GM19395 (cell line): Measurements from ENCODE around the gene RBBP8NL.

Experiments
- ATAC-seq: cut with Tn5 transposase; IDR thresholded peaks from one replicate; pipeline ENCODE4 v1.9.1; 2021; ENCODE audit warnings: mild to moderate bottlenecking, moderate library complexity; ENCODE audit not compliant: unreplicated experiment

RBBP8NL gene

DNA sequence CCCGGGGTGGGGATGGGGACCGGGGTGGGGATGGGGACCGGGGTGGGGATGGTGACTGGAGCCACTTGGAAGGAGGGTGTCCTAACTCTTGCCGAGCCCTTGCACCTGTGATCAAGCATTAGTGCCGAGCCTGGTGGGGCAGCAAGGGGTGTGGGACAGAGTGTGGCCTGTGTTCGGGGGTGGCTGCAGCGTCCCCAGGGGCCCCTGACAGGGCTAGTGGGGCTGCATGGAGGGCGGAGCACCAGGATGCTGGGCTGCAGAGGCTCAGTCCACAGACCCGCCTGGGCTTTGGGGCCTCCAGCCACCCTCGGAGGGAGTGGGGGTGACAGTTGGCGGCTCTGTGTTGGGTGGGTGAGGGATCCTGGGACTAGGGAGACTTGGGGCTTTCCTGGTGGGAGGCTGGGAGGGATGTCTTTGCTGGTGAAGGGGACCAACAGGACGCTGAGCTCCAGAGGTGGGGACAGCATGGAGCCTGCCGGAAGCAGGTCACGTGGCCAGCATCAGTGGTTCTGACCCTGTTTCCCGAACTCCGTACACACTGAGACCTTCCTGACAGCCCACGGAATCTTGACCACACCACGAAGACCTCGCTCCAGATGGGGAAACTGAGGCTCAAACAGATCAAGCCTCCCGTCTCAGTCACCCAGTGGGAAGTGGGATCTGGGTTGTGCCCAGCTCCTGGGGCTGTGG is 4.6 kb downstream of the RBBP8NL start:
- no peak for ATAC-seq

DNA sequence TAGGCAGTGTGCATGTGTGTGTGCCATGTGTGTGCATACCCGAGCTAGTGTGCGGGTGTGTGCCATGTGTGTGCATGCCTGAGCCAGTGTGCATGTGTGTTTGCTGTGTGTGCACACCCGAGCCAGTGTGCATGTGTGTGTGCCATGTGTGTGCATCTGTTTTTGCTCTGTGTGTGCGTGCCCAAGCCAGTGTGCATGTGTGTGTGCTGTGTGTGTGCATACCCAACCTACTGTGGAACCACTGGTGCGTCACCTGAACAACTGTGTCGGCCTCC is 5.7 kb downstream of the RBBP8NL start:
- ATAC-seq = no peak

DNA sequence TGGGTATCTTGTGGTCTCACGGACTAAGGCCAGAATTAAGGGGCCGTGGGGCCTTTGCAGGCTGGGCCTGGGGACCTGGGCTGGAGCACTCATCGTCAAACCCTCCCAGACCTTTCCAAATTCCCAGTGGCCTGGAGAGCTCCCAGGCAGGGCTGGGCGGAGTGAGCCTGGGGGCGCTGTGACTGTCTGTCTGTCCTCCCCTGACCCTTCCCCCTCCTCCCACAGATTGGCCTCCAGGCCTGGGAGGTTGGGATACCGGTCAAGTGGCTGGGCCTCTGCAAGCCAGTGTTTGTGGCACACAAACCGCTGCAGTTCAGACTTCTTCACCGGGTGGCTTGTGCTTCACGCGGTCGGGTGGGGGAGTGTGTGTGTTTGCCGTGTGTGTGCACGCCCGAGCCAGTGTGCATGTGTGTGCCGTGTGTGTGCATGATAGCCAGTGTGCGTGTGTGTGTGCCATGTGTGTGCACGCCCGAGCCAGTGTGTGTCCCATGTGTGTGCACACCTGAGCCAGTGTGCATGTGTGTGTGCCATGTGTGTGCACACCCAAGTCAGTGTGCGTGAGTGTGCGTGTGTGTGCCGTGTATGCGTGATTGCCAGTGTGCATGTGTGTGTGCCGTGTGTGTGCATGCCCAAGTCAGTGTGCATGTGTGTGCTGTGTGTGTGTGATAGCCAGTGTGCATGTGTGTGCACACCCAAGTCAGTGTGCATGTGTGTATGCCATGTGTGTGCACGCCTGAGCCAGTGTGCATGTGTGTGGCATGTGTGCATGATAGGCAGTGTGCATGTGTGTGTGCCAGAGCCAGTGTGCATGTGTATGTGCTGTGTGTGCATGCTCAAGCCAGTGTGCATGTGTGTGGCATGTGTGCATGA is 6.3 kb downstream of the RBBP8NL start:
- ATAC-seq = no peak

DNA sequence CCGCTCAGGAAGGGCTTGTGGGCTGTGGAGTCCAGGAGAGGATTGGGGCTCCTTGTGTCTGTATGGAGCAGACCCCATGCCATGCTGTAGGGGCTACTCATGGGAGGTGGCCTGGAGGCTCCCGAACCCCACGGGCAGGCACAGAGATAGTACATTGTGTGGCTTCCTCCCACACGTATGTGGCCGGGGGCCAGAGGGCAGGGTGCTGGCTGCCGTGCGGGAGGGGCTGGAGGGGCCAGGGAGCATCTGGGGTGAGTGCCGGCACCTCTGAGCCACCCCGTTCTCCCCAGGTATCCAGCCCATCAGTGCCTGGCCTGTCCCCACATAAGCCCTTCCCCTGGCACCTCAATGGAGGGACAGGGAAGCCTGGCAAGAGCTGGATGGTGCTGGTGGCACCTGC is 7.6 kb downstream of the RBBP8NL start:
- no peak for ATAC-seq

DNA sequence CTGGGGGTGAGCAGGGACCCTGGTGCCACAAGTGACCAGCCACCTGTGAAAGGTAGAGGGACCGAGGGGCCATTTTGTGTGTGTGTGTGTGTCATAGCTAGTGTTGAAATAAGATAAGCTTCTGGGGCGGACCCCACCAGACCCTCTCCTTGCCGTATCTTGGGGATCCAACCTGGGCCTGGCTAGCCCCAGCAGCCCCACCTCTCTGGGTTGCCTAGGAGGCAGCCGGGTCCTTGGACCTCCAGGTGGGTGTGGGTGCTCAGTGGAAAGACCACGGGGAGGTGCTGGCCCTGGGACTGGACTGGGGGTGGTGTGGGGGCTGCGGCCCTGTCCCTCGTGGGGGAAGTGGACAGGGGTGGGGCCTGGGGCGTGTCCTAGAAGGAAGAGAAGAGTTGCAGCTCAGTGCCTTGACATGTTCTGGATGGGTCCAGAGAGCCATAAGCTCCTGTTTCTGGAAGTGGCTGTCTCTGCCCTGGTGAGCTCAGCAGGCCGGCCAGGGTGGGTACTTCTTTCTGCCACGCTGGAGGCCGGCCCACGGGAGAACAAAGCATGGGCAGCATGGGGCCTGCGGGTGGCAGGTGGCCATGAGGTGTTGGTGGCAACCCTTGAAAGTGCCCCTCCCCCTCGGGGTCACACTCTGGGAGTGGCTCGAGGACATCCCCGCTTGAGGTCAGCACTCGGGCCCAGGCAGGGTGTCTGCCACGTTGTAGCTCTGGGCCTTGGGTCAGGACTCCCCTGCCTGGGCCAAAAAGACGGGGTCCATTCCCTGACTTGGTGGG is 8.4 kb downstream of the RBBP8NL start:
- ATAC-seq = no peak

DNA sequence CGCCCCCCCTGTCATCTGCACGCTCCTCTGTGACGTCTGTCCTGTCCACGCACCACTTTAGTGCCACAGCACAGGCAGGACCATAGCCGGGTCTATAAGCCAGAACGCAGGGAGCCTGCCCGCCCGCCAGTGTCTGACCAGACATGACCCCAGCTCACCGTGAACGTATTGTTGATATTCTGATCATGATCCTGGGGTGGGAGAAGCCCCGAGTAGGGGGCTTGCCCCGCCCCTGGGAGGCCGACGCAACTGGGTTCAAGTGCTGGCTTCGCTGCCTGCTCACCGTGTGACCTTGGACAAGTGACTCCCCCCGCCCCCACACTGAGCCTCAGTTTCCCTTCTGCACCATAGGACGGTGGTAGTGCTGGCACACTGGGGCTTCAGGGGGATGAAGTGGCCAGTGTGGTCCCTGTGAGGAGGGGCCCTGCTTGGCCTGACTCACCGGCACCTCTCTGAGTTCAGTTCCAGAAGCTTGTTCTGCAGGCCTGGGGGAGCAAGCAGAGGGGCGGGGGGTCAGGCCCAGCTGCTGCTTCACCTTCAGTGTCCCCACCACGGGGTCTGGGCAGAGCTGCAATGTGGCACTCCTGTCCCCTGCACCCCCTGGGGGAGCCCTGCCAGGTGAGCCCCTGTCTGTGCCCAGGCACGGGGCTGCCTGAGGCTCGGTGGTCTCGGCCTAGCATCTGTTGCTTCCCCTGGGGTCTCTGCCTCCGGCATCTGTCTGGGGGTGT is 9.2 kb downstream of the RBBP8NL start:
- ATAC-seq = no peak

DNA sequence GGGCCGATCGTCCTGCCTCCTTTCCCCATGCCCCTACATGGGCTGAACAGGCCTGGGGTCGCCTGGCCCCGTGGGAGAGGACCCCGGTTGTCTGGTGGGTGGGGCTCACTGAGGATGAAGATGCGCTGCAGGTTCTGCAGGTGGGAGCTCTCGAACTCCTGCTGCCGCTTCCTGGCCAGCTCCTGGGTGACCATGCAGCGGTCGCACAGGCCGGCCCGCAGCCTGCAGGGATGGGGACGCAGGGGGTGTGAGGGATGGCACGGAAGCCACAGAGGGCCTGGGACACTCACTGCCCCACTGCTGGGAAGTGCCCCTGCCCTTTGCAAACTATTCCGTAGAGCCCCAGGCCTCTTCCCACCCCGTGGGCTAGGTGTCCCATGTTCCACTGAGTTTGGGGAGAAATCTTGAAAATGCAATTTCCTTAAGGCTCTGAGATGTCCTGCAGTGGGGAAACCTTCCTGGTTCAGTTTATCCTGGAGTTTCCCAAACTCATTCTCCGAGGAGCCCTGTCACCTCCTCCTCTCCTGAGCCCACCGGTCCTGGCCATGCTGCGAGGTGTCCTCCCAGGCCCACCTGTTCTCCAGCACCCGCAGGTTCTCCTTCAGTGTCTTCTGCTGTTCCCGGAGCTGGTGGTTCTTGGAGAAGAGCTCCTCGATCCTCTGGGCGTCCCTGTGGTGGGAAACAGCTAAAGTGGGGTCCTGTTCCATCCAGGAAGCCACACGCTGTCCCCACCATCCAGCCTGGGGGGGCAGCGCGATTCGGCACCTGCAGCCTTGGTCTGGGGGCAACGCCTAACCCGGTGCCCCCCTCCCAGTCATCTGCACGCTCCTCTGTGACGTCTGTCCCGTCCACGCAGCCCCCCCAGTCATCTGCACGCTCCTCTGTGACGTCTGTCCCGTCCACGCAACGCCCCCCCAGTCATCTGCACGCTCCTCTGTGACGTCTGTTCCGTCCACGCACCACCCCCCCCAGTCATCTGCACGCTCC is 10.4 kb downstream of the RBBP8NL start:
- no peak for ATAC-seq

DNA sequence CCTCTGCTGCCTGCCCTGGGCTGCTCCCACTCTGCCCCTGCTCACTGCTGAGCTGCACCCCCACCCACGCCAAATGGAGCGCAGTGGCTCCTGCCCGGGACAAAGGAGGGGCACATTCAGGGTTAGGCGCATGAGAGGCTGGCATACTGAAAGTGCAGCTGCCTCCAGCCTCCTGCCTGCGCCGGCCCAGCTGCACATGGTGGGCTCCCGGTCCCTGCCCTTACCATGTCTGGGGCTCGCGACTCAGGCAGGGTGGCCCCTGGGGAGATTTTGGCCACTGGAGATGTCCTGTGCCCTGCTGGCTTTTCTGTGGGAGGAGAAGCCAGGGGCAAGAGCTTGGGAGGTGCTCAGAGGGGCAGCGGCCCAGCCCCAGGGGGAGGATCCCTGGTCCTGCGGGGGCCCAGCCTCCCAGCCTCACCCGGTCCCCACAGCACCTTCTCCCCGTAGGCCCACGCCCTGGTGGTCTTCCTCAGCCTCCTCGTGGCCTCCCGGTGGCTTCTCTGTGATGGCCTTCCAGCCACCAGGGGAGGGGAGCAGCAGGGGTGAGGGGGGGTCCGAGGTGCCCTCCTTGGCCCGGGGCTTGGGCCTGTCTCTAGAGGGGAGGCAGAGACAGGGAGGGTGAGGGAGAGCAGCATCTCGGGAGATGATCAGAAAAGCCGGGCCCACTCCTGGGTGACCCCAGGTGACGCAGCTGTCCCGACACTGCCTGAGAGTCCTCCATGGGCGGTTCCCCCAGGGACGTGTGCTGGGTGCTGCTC is 11.8 kb downstream of the RBBP8NL start:
- ATAC-seq = no peak

DNA sequence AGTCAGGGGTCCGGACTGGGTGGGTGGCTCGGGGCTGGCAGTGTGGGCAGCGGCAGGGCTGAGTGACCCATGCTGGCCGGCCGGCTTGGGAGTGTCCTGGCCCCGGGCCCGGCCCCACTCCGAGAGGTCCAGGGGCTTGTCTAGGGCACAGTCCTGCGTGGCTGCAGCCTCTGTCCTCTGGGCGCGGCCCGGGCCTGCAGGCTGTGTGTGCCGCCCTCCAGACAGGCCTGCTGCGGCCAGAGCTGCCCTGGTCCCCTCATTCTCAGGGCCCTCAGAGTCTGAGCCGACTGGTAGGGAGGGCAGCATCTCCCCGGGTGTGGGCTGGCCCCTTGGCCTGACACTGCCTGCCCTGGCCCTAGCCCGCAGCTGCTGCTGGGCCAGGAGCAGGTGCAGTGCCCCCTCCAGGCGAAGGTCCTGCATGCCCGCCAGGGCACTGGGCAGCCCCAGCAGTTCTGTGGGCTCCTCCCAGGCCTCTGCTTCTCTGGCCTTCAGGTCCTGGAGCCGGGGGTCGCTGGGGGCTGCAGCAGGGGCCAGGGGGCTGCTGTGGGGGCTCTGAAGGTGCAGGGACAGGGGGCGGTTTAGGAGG is 13.3 kb downstream of the RBBP8NL start:
- ATAC-seq = no peak

DNA sequence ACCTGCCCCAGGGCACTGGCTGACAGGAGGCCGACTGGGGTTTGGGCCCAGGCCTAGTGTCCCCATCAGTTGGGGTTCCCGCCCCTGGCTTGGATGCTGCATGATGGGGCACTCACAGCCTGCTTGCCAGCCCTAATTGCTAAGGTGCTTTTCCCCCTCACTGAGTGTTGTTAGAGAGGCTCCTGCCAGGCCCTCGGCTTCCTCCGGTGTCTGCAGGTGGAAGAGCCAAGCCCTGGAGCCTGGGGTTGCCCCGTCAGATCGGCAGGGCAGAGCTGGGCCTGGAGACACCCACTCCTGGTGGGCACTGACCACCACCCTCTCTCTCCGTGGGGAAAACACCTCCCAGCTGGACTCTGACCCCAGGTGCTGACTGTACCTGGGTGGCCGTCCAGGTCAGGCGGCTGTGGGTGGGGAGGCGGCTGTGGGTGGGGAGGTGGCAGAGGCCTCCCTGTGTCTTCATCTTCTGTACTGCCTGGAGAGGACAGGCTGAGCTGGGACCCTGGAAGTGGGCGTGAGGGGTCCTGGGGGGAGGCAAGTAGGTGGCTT is 14.2 kb downstream of the RBBP8NL start:
- no peak for ATAC-seq

DNA sequence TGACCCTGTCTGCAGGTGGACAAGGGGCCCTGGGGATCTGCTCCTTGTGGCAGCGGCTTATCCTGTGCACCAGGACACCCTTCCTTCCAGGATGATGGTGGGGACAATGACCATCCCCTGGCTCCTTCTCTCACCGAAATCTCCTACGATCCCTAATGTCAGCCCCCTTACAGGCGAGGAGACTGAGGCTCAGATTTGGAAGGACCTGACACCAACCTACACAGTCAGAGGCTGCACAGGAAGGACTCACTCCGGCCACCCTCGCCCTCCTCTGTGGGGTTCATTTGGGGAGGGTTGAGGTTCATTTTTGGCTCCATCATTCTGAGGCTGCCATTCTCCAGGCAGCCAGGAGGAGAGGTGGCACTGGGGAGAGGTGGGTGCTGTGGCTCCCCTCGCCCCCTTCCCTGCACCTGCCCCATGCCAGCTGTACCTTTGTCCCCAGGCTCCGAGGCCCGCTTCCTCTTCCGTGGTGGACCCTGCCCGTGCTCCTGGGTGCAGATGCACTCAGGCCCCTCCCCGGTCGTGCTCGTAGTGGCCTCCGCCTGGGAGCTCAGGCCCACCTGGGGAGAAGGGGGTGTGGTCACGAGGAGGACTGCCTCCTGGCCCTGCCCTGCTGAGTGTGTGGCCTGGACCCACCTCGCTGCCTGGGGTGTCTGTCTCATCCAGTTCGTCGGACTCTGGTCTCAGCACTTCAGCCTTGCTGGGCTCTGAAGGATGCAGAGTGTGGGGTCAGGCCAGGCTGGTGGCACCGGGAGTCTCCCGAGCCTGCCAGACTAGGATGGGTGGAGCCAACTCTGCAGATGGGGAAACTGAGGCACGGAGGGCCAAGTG is 14.9 kb downstream of the RBBP8NL start:
- no peak for ATAC-seq

DNA sequence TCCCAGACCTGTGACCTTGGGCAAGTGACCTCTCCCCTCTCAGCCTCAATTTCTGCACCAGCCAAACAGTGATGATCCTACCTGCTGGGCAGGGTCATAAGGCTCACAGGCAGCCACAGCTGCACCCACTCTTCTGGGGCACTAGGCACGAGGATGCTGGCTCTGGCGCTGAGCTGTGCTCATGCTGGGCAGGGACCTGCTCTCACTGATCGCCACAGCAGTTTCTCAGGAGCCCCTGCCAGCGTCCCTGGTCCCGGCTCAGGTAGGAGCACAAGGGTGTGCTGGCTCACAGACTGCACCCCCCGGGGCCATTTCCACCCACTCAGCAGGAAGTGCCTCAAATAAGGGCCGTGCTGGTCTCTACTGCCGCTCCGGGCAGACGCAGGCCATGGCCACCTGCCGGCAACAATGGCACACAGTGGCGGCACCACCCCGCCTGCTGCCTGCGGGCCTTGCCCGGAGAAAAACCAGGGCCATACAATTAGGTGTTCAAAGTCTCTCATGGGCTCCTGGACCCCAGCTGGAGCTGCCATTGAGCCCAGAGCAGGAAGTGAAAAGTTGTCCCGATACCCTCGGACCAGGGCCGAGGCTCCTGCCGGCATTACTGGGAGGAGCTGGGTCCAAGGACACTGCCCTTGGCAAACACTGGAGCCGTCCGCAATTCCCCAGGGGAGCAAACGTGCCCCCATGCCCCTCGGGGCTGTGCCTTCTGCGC is 15.7 kb downstream of the RBBP8NL start:
- ATAC-seq = no peak

DNA sequence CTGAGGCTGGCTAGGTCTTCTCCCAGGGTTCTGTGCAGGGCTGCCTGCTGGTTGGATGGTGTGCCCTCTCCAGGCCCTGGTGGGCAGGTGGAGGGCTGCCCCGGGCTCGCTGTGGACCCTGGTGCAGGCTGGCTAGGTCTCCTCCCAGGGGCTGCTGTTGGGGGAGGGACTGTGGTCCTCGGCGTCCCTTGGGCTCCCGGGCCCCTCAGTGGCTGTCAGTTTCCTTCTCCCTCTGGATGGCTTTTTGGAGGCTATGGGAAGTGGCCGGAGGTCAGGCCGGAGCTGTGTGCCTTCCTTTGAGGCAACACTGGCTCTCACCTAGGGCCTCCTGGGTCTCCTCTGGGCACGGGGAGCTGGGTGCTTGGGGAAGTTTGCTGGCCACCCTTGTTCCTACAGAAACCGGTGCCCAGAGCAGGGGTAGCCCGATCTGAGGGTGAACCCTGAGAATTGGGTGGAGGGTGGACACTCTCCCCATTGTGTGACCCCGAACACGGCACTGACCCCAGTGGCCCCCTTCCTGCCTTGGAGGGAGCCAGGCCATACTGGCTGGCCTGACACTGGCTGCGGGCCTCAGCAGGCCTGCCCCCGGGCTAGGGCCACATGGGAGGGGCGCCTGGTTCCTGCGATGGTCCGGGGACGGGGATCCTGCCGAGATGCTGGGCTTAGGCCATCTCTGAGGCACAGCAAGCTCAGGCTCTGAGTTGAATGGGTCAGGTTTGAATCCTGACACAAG is 16.4 kb downstream of the RBBP8NL start:
- no peak for ATAC-seq

DNA sequence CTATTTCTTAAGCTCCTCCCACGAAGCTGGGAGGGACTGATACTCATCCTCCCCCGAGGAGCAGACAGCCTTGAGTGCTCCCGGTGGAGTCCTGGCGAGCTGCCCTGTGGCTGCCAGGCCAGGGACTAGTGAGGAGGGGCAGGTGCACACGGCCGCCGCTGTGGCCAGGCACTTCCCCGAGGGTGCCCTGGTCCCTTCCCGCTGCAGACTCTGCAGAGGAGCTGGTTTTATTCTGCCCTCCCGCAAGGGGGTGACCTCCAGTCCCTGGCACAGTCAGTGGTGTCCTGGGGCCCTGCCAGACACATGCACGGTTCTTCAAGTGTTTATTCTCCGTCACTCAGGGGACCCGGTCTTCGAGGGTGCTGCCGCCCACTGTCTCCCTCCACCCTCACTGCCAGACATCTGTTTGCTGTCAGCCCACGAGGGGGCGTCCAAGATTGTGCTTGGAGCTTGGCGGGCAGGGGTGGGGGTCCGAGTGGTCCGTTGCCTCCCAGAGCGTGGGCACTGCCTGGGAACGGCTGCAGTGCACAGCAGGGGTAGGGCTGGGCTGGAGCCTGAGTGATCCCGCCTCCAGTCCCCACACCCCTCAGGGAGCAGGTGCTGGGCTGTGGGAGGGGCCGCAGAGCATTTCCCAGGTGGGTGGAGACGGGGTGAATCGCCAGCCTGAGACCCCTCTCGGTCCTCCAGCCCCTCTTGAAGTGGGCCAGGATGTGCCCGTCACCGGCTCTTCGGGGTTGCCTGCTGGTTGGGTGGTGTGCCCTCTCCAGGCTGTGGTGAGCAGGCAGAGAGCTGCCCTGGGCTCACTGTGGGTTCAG is 17.2 kb downstream of the RBBP8NL start:
- ATAC-seq = no peak

DNA sequence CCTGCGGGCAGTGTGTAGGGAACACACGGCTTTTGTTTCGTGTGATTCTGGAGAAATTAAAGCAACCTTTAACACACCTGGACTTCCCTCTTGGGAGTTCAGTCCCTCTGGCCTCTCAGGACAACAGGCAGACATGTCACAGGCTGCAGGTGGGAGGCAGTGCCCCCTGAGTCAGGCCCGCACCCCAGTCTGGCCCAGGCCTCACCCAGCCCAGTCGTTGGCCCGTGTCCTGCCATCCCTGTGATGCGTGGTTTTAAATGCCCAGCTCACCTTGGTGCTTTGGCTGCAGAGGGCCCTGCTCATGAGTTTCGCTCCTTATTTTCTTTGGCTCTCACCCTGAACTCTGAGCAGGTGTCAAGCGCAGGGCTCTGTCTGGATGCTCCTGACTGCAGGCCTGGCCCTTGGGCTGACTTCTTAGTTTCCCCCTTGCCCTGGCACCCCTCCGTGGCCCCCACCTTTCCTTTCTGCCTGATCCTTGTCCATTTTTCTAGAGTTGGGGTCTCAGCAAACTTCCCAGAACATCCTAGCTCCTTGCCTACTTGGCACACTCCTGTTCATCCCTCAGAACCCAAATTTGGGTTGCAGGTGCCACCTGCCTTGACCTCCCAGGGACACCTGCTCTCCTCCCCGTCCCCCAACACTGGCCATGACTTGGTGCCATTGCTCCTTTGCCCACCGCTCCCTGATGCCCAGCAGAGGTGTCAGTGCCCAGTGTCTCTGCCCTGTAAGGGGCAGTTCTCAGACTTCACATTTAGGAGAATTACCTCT is 18.1 kb downstream of the RBBP8NL start:
- ATAC-seq = no peak
